Glutamatergic neuron (in vitro differentiated cells): ENCODE results near the gene SLC34A3. TPM values are rescaled to one million over a fixed set of nuclear protein-coding genes. Genes with fewer than 3 reads are reported as not detected.

Experiments used
- total RNA-seq: library from RNA; stranded (reverse); fragmentation: NEBNext Ultra II Directional; extraction: Animal tissue kit (Norgen Biotek cat#: 25700); gene quantifications from one replicate; pipeline ENCODE4 v1.2.1, GENCODE V29; 2021; ENCODE audit not compliant: unreplicated experiment

SLC34A3 gene
- total RNA-seq, 1 donor from 2014 or later: not detected

Other genes starting within 250 kb of the SLC34A3 start
- not detected for gene LCNL1, start 247.9 kb upstream of the SLC34A3 start, total RNA-seq
- 50.7 TPM for gene PAXX, start 238.5 kb upstream of the SLC34A3 start, total RNA-seq
- not detected for gene CLIC3, start 234.3 kb upstream of the SLC34A3 start, total RNA-seq
- 70.7 TPM for gene ABCA2, start 202.7 kb upstream of the SLC34A3 start, total RNA-seq
- gene FUT7, start 198.8 kb upstream of the SLC34A3 start, total RNA-seq: 0.20 TPM
- gene NPDC1, start 184.7 kb upstream of the SLC34A3 start, total RNA-seq: 260 TPM
- gene ENTPD2, start 176.8 kb upstream of the SLC34A3 start, total RNA-seq: 0.69 TPM
- 13.5 TPM for gene SAPCD2, start 160.3 kb upstream of the SLC34A3 start, total RNA-seq
- gene UAP1L1, start 153.4 kb upstream of the SLC34A3 start, total RNA-seq: 5.1 TPM
- gene MAN1B1, start 143.9 kb upstream of the SLC34A3 start, total RNA-seq: 59.8 TPM
- 30.8 TPM for gene DPP7, start 116.2 kb upstream of the SLC34A3 start, total RNA-seq
- 5.5 TPM for gene GRIN1, start 91.7 kb upstream of the SLC34A3 start, total RNA-seq
- gene LRRC26, start 60.9 kb upstream of the SLC34A3 start, total RNA-seq: 0.98 TPM
- not detected for gene TMEM210, start 58.8 kb upstream of the SLC34A3 start, total RNA-seq
- gene ANAPC2, start 42.3 kb upstream of the SLC34A3 start, total RNA-seq: 72.9 TPM
- gene SSNA1, start 42.2 kb upstream of the SLC34A3 start, total RNA-seq: 37.3 TPM
- 9.6 TPM for gene TPRN, start 30.2 kb upstream of the SLC34A3 start, total RNA-seq
- 36.5 TPM for gene TMEM203, start 25.3 kb upstream of the SLC34A3 start, total RNA-seq
- 31.6 TPM for gene NDOR1, start 25.2 kb upstream of the SLC34A3 start, total RNA-seq
- gene RNF208, start 8.7 kb upstream of the SLC34A3 start, total RNA-seq: 24.8 TPM
- 2.1 TPM for gene CYSRT1, start 5.7 kb upstream of the SLC34A3 start, total RNA-seq
- gene RNF224, start 3.4 kb upstream of the SLC34A3 start, total RNA-seq: 0.39 TPM
- gene TUBB4B, start 10.4 kb downstream of the SLC34A3 start, total RNA-seq: 192 TPM
- gene STPG3, start 20.4 kb downstream of the SLC34A3 start, total RNA-seq: not detected
- gene NELFB, start 24.4 kb downstream of the SLC34A3 start, total RNA-seq: 48.5 TPM
- 1.5 TPM for gene TOR4A, start 46.8 kb downstream of the SLC34A3 start, total RNA-seq
- gene NRARP, start 71.4 kb downstream of the SLC34A3 start, total RNA-seq: 15.2 TPM
- gene EXD3, start 192.3 kb downstream of the SLC34A3 start, total RNA-seq: 24.5 TPM
- gene NOXA1, start 192.5 kb downstream of the SLC34A3 start, total RNA-seq: 2.6 TPM
- gene ENTPD8, start 210.5 kb downstream of the SLC34A3 start, total RNA-seq: 1.0 TPM
- 131 TPM for gene NSMF, start 228.4 kb downstream of the SLC34A3 start, total RNA-seq